Tibial artery (tissue), 4 donors: ENCODE data around the gene TCF15.
"Not testable (repeated sequence)": the region's sequence is repeated elsewhere in the genome, so short reads cannot be mapped to it uniquely, and the experiment has no call there.

Experiments used
- DNase-seq, 2 donors: peaks; one replicate each; pipeline ENCODE4 v3.0.0-alpha.2; 2019
- H3K27ac ChIP-seq, 2 donors: fragments of 200-600 bp; sonication (generic) in 1 of 2; 1 replicate in 1 of 2; 2 replicates in 1 of 2; pipeline ENCODE4 v1.5.1; 2018 to 2019; ENCODE audit warnings: mild to moderate bottlenecking in 1 of 2
- H3K27me3 ChIP-seq, 2 donors: fragments of 200-600 bp; sonication (generic) in 1 of 2; one replicate each; pipeline versions ENCODE4 v1.5.1 to v1.6.0; 2016 to 2019
- H3K36me3 ChIP-seq, 3 donors: fragments of 200-600 bp; sonication (generic) in 2 of 3; one replicate each; pipeline ENCODE4 v1.5.1; 2016 to 2019; ENCODE audit warnings: mild to moderate bottlenecking in 2 of 3
- H3K4me1 ChIP-seq, 4 donors: fragments of 200-600 bp; sonication (generic) in 2 of 4; 1 replicate in 3 of 4; 2 replicates in 1 of 4; pipeline ENCODE4 v1.5.1; 2016 to 2019
- H3K4me3 ChIP-seq, 2 donors: fragments of 200-600 bp; sonication (generic) in 1 of 2; 1 replicate in 1 of 2; 2 replicates in 1 of 2; pipeline ENCODE4 v1.5.1; 2018 to 2019; ENCODE audit warnings: mild to moderate bottlenecking in 2 of 2
- H3K9me3 ChIP-seq, 3 donors: fragments of 200-600 bp; sonication (generic) in 1 of 3; one replicate each; pipeline ENCODE4 v1.5.1; 2016 to 2019
- CTCF ChIP-seq, 2 experiments: fragments of 200-600 bp in 1 of 2; fragments of 450-650 bp in 1 of 2; IDR thresholded peaks; one replicate each; pipeline ENCODE4 v1.5.1; 2017 to 2019; ENCODE audit warnings: antibody characterized with exemption in 2 of 2, mild to moderate bottlenecking in 1 of 2, moderate library complexity in 1 of 2
- intact Hi-C: fragments of 100-400 bp; cut with DNase I; formaldehyde crosslinking; loops from one replicate; pipeline ENCODE4 v1.15.0; 2023; ENCODE audit warnings: low total_unique reads

Gene TCF15

DNA sequence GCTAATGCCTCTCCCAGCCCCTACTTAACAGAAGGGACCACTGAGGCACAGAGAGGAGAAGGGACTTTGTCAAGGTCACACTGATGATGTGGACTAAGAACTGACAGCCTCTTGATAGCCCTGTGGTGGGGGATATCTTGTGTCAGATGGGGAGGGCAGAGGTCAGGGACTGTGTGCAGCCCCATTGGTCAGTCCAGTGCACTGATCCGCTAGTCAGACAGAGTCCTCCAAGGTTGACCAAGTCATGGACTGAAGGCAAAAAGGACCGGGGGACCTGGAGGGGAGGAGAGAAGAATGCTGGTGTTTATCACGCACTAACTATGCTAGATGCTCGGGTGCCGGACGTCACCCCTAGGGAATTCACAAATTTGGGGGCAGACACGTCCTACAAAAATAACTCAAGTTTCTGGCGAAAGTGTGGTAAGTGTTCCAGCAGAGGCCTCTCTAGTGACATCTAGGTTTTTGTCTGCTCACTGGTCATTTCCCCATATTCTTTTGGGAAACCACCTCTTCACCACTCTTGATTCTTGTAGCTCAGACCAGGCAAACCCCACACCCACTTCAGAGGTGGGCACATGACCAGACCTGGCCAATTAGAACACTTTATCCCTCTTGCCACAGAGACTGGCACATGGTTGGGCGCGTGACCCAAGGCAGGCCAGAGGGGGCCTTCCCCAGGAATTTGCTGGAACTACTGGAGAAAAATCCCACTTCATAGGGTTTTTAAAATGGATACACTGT lies 21.0 kb downstream of the TCF15 start:
- Histone ChIP-seq H3K27me3 (peaks cover 0 to 9% of the 10 kb centered on the region in 2 donors), H3K36me3 (no peaks in the 10 kb centered on the region), H3K9me3 (no peaks in the 10 kb centered on the region), H3K4me1 (peaks cover 0 to 14% (median 0%) of the 10 kb centered on the region in 4 donors), H3K27ac (no peak overlapping the region), H3K4me3 (no peak overlapping the region)
- no peak for TF ChIP-seq CTCF (IDR thresholded peaks at IDR 0.05)
- intact Hi-C loops, result no loop called here
- no peak for DNase-seq

DNA sequence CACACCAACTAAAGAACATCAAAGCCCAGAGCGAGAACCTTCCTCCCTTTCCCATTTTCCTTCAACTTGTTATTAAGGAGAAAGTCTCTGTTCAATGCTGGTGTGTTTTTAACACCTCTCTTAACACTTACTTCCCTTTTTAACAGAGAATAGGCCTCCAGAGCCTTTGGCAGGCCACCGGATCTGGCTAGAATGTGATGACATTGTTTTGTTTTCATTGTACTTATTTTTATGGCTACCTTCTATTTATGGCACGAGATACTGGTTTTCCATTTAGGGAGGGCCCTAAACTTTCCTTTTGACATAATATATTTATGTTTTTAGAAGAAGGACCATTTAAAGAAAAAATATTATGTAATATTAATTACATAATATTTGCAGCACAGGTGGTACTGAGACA lies 21.6 kb downstream of the TCF15 start:
- Histone ChIP-seq H3K27ac (no peak overlapping the region), H3K27me3 (peaks cover 0 to 4% of the 10 kb centered on the region in 2 donors), H3K4me3 (no peak overlapping the region), H3K4me1 (peaks cover 0 to 14% (median 0%) of the 10 kb centered on the region in 4 donors), H3K9me3 (no peaks in the 10 kb centered on the region), H3K36me3 (no peaks in the 10 kb centered on the region)
- TF ChIP-seq CTCF (IDR thresholded peaks at IDR 0.05), result no peak
- intact Hi-C loops, result no loop called here
- no peak for DNase-seq

GRCh38 chr20:584971-585301 lies 25.2 kb downstream of the TCF15 start:
- Histone ChIP-seq H3K27ac (no peak overlapping the region), H3K27me3 (peaks cover 0 to 14% of the 10 kb centered on the region in 2 donors), H3K4me1 (peaks cover 0 to 14% (median 0%) of the 10 kb centered on the region in 4 donors), H3K4me3 (no peak overlapping the region), H3K36me3 (no peaks in the 10 kb centered on the region), H3K9me3 (no peaks in the 10 kb centered on the region)
- TF ChIP-seq CTCF (IDR thresholded peaks at IDR 0.05), result no peak
- intact Hi-C loops, result no loop called here
- DNase-seq, result no peak

GRCh38 chr20:584161-584970 lies 25.7 kb downstream of the TCF15 start:
- DNase-seq, result no peak
- Histone ChIP-seq H3K27ac (no peak overlapping the region), H3K9me3 (no peaks in the 10 kb centered on the region), H3K36me3 (no peaks in the 10 kb centered on the region), H3K27me3 (peaks cover 0 to 14% of the 10 kb centered on the region in 2 donors), H3K4me3 (no peak overlapping the region), H3K4me1 (peaks cover 0 to 11% (median 0%) of the 10 kb centered on the region in 4 donors)
- TF ChIP-seq CTCF (IDR thresholded peaks at IDR 0.05), result no peak
- intact Hi-C loops, result no loop called here

- Histone ChIP-seq H3K27ac (no peak overlapping the region), H3K4me3 (no peak overlapping the region), H3K4me1 (no peaks in the 10 kb centered on the region), H3K9me3 (no peaks in the 10 kb centered on the region), H3K36me3 (no peaks in the 10 kb centered on the region), H3K27me3 (peaks cover 0 to 14% of the 10 kb centered on the region in 2 donors)
- no peak for TF ChIP-seq CTCF (IDR thresholded peaks at IDR 0.05)
- no peak for DNase-seq
- intact Hi-C loops, result no loop called here
Measured at GRCh38 chr20:582204-582603, 27.9 kb downstream of the TCF15 start.

DNA sequence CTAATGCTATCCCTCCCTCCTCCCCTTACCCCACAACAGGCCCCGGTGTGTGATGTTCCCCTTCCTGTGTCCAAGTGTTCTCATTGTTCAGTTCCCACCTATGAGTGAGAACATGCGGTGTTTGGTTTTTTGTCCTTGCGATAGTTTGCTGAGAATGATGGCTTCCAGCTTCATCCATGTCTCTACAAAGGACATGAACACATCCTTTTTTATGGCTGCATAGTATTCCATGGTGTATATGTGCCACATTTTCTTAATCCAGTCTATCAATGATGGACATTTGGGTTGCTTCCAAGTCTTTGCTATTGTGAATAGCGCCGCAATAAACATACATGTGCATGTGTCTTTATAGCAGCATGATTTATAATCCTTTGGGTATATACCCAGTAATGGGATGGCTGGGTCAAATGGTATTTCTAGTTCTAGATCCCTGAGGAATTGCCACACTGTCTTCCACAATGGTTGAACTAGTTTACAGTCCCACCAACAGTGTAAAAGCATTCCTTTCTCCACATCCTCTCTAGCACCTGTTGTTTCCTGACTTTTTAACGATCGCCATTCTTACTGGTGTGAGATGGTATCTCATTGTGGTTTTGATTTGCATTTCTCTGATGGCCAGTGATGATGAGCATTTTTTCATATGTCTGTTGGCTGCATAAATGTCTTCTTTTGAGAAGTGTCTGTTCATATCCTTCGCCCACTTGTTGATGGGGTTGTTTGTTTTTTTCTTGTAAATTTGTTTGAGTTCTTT lies 31.0 kb downstream of the TCF15 start:
- intact Hi-C loops, result loop anchor here (10.0 kb wide), 1 partner anchor 1786 kb away; no protein-coding TSS in a partner anchor
- not testable (repeated sequence) for DNase-seq, H3K27ac ChIP-seq, H3K4me3 ChIP-seq, H3K36me3 ChIP-seq, H3K9me3 ChIP-seq, H3K4me1 ChIP-seq
- peaks cover 0 to 22% of the 10 kb centered on the region in 2 donors for H3K27me3 ChIP-seq
